GM18861 (cell line): Measurements from ENCODE around the gene PRXL2B.
A peak's percentile ranks its signal among the peaks of the same experiment; 100 is the strongest.

Experiments used
- ATAC-seq: cut with Tn5 transposase; IDR thresholded peaks from one replicate; pipeline ENCODE4 v1.9.1; 2021; ENCODE audit not compliant: unreplicated experiment

The PRXL2B gene

GRCh38 chr1:2585318-2586092 lies 1.1 kb upstream of the PRXL2B start:
- peak; percentile 40 for ATAC-seq

- ATAC-seq, result no peak
These were observed 688 bp downstream of the PRXL2B start for GRCh38 chr1:2587071-2587859.

- ATAC-seq, result no peak
These were observed 1.4 kb downstream of the PRXL2B start for GRCh38 chr1:2587860-2588571.

DNA sequence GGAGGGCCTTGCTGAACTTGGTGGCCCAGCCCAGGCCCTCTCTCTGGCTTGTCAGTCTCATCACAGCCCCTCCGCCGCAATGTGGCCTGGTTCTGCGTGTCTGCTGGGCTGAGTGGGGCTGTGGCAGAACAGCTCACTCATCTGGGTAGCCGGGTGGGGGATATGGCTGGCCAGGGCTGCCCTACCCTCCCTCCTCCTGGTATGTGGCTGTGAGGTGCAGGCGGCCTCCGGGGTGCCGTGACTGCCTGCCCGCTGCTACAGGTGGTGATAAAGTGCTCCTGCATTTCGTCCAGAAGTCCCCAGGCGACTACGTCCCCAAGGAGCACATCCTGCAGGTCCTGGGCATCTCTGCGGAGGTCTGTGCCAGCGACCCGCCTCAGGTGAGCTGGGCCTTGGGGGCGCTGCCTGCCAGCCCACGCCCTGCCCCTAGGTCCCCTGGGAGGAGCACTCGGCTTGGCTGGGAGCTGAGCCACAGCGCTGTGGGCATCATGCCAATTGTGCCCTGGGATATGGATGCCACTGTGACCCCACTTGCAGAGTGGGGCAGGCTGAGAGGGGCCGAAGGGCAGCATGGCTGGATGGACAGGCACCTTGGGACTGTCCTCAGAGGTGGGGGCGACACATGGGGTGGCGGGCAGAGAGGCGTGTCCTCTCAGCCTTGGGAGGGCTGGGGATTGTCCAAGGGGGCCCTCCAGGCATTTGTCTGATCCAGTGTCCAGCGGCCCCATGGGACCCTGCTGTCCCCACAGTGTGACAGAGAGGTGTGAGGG lies 2.3 kb downstream of the PRXL2B start:
- ATAC-seq, result no peak

DNA sequence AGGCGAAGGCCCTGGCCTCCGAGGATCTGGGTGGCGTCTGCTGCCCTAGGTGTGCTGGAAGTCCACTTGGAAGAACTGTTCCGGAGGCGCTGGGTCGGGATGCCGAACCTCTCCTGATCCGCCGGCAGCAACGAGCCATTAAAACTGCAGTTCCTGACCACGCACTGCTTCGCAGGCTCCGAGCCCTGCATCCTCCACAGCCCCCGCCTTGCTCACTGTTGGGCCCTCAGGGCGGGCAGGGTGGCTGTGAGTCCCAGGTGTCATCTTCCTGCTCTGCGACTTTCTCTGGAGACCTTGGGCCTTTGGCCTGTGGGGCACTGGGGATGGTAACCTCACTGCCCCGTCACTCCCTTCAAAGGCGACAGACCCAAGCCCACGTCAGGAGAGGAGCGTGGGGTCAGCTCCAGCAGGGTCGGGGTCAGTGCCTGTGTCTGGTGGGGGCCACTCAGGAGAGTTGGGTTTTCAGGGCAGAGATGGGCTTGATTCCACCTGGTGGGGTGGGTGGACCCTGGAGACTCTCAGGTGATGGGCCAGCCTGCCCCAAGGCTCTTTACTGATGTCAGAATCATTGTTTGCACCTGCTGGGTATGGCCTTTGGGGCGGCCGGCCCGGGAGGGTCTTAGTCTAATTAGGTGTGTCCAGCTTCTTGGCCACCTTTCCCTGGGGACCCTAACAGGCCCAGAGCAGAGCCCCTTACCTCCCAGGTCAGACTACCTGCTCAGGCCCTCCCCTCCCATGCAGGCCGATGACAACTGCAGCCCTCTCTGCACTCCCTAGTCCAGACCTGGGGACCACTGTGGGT lies 3.1 kb downstream of the PRXL2B start:
- no peak for ATAC-seq

- no peak for ATAC-seq
These were observed 3.9 kb downstream of the PRXL2B start for GRCh38 chr1:2590233-2591141.

DNA sequence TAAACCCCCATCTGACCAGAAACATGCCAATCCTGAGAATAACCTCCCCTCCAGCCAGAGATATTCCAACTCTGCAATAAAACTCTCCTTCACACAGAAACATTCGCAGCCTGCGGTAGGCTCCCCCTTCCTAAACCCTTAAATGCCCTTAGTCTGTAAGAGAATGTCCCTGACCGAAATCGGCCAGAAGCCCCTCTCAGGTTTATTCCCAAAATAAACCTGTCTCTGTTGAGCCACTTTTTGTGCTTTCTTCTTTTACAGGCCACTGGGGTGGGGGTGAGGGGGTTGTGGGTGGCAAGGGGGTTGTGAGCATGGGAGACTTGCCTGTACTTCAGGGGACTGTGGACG lies 4.6 kb downstream of the PRXL2B start:
- ATAC-seq, result no peak

GRCh38 chr1:2591581-2592261 lies 5.1 kb downstream of the PRXL2B start:
- no peak for ATAC-seq

- ATAC-seq, result no peak
These were observed 6.1 kb downstream of the PRXL2B start for GRCh38 chr1:2592672-2593071.

DNA sequence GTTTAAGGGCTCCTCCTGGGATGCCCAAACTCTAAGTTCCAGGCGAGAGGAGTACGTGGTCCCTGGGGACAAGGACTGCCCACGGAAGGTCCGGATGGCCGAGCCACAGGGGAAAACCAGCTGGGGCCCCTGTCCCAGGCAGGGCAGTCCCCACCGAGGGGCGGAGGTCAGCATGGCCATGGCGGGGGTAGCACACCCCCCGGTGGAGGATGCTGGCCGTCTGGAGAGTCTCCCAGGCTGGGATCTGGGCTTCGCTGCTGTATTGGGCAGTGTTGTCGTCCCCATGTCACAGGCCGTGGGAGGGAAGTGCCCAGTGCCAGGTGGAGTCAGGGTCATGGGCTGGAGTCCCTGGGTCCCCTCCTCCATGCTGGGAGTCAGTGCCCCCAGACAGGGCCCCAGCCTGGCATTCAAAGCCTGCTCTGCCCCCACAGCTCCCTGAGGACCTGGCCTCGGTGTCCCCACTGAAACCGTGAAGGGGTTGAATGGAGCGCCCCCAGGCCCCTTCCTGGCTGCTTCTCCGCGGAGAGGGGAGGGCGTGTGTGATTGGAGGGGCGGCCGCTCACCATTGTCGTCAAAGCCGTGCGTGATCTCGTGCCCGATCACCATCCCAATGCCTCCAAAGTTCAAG lies 6.8 kb downstream of the PRXL2B start:
- ATAC-seq, result no peak

DNA sequence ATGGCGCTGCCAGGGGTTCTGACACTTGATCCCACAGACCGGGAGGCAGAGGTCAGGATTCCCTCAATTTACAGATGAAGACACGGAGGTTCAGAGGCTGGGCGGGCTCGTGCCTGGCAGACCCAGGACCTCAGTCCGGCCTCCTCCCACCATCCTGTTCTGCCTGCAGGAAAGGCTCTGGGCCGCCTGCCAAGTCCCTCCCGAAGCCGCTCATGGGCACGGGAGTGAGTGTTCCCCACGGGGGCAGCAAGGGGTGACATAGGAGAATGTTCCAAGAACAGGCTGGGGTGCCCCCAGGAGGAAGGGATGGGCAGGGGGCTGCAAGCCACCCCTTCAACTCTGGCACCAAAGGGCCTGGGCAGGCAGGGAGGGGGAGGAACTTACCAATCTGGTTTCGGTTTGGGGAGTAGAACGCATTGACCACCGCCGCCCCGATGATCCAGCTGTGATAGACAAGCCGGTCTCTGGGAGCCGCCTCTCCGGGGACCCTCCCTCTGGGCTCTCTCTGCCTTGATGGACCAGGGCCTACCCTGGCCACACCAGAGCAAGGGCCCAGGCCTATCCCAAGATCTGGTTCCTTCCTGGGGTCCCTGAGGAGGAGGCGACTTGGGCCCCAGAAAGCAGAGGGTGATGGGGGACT lies 7.5 kb downstream of the PRXL2B start:
- no peak for ATAC-seq

DNA sequence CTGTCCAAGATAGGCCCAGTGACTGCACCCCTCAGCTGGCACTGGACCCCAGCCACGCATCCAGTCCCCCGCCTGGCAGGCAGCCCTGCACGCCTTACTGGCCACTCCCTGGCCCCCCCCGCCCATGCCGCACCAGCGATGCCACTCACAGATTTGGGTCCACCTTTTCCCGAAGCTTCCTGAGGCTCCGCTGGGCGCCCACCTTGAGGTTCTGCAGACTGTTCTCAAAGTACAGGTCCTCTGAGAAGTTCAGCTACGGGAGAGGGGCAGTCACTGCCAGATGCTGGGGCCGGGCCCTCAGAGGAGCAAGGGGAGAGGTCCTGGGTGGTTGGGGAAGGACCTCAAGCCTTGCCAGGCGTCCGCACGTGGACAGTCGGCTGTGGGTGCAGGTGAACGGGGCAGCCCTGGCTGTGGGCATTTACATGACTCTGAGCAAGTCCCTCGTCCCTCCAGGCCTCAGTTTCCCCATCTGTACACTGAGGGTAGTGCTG lies 8.1 kb downstream of the PRXL2B start:
- ATAC-seq, result no peak

- no peak for ATAC-seq
These were observed 8.8 kb downstream of the PRXL2B start for GRCh38 chr1:2595261-2595811.

DNA sequence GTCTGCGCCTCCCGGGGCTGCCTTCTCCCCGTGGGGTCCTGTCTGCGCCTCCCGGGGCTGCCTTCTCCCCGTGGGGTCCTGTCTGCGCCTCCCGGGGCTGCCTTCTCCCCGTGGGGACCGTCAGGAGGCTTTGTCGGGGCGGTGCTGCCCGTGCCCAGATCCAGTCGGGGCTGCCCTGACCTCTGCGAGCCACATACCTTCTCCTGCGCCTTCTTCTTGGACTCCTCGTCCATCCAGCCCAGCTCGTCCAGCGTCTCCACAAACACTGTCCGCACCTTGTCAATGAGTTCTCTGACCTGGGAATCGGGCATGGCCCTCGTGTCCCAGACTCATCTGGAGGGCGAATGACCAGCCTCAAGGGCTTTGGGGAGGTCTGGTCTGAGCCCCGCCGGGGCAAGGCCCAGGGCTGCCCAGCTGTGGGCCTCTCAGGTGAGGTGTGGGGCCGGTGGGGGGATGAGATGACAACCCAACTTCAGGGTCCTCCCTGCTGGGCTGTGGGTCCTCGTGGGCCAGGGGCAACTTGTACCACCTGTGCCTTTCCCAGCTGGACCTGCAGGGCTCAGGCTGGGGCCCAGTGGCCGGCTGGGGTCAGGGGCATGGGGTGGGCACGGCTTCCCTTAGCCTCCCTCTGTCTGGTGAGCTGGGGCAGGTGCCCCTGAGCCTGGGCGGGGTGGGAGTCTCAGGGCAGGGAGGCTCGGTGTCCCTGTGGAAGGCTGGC lies 9.4 kb downstream of the PRXL2B start:
- ATAC-seq, result no peak

GRCh38 chr1:2596530-2597333 lies 10.2 kb downstream of the PRXL2B start:
- no peak for ATAC-seq
